Nucleus accumbens (tissue), 56 donors: ENCODE measurements around the gene CDH16.
"Not testable (repeated sequence)": the region's sequence is repeated elsewhere in the genome, so short reads cannot be mapped to it uniquely, and the experiment has no call there.

ENCODE experiments used
- DNase-seq, 56 donors: peaks; one replicate each; lab custom pipeline; 2025; lab: John Stamatoyannopoulos, UW

CDH16 gene

GRCh38 chr16:66948134-66948836, 29.6 kb upstream of the CDH16 start:
- DNase-seq = peak in 2 of 56 donors; percentile 15 to 29

- peak in 48 of 56 donors; percentile 12 to 90 (median 60) for DNase-seq
Observed at GRCh38 chr16:66947302-66948065, 28.8 kb upstream of the CDH16 start.

GRCh38 chr16:66946974-66947301, 28.3 kb upstream of the CDH16 start:
- no peak for DNase-seq

GRCh38 chr16:66946541-66946940, 27.9 kb upstream of the CDH16 start:
- DNase-seq = no peak

GRCh38 chr16:66945939-66946338, 27.3 kb upstream of the CDH16 start:
- no peak for DNase-seq

GRCh38 chr16:66944971-66945370, 26.3 kb upstream of the CDH16 start:
- not testable (repeated sequence) for DNase-seq

- no peak for DNase-seq
Observed at GRCh38 chr16:66944054-66944441, 25.4 kb upstream of the CDH16 start.

GRCh38 chr16:66943426-66944053, 24.9 kb upstream of the CDH16 start:
- DNase-seq = no peak

- DNase-seq = no peak
Observed at GRCh38 chr16:66942981-66943380, 24.3 kb upstream of the CDH16 start.

GRCh38 chr16:66940236-66940635, 21.6 kb upstream of the CDH16 start:
- no peak for DNase-seq

- DNase-seq = no peak
Observed at GRCh38 chr16:66939366-66939765, 20.7 kb upstream of the CDH16 start.

GRCh38 chr16:66937725-66938337, 19.1 kb upstream of the CDH16 start:
- DNase-seq = no peak

- no peak for DNase-seq
Observed at GRCh38 chr16:66936889-66937554, 18.3 kb upstream of the CDH16 start.

- no peak for DNase-seq
Observed at GRCh38 chr16:66936462-66936861, 17.8 kb upstream of the CDH16 start.

GRCh38 chr16:66935314-66936011, 16.8 kb upstream of the CDH16 start, which contains the start of gene CES2:
Gene CES2, plus strand, starts transcription at chr16:66935516. Its CDS starts 120 bp downstream, at chr16:66935636.
- peak in 7 of 56 donors; percentile 10 to 45 (median 24) for DNase-seq

GRCh38 chr16:66934839-66935313, 16.2 kb upstream of the CDH16 start:
- peak in 5 of 56 donors; percentile 15 to 45 (median 37) for DNase-seq

- DNase-seq = peak in 55 of 56 donors; percentile 27 to 92 (median 80)
Observed at GRCh38 chr16:66934138-66934838, 15.6 kb upstream of the CDH16 start, which contains the start of gene CIAO2B. Gene CIAO2B, minus strand, starts transcription at chr16:66934402. Its CDS starts 38 bp downstream, at chr16:66934364.

GRCh38 chr16:66933776-66934137, 15.1 kb upstream of the CDH16 start:
- peak in 8 of 56 donors; percentile 31 to 74 (median 68) for DNase-seq

- DNase-seq = no peak
Observed at GRCh38 chr16:66932076-66932475, 13.4 kb upstream of the CDH16 start.
